ENCODE measurements around the gene TP53I11. TPM values are rescaled to one million over a fixed set of nuclear protein-coding genes. Genes with fewer than 3 reads are reported as not detected.

The TP53I11 gene
- total and polyA plus RNA-seq, 11 donors: 24.0 to 91.3 (median 39.4) TPM

DNA sequence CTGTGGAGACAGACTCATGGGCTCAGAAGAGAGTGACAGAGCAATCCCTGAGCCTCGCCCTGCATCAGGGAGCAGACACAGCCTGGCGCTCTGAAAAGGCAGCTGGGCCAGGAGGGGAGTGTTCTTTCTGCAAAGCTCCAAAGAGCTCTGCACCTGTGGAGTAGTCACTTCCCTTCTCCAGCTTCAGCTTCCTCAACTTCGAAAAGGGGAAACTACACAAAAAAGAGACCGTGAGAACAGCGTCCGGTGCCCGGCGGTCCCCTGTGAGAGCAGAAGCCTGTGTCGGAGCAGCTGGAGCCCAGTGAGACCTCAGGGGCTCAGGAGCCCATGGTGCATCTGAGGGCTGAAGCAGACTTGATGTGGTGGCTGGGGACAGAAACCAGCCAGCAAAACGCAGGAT, 35.1 kb downstream of the TP53I11 start:
- WGBS, 4 donors: 63 to 76% (median 71%) methylated on average over 8 to 10 of the region's 10 CpGs
- no peak for ATAC-seq
- Histone ChIP-seq H3K4me3 (no peak overlapping the region), H3K9me3 (no peaks in the 10 kb centered on the region), H3K4me1 (peaks cover 0 to 46% (median 29%) of the 10 kb centered on the region in 12 donors), H3K36me3 (peaks cover 0 to 47% (median 11%) of the 10 kb centered on the region in 9 donors), H3K27ac (peak overlapping the region in 2 of 12 donors; percentile 14 to 73), H3K27me3 (no peaks in the 10 kb centered on the region)
- TF ChIP-seq, protein P1, sequence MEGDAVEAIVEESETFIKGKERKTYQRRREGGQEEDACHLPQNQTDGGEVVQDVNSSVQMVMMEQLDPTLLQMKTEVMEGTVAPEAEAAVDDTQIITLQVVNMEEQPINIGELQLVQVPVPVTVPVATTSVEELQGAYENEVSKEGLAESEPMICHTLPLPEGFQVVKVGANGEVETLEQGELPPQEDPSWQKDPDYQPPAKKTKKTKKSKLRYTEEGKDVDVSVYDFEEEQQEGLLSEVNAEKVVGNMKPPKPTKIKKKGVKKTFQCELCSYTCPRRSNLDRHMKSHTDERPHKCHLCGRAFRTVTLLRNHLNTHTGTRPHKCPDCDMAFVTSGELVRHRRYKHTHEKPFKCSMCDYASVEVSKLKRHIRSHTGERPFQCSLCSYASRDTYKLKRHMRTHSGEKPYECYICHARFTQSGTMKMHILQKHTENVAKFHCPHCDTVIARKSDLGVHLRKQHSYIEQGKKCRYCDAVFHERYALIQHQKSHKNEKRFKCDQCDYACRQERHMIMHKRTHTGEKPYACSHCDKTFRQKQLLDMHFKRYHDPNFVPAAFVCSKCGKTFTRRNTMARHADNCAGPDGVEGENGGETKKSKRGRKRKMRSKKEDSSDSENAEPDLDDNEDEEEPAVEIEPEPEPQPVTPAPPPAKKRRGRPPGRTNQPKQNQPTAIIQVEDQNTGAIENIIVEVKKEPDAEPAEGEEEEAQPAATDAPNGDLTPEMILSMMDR (IDR thresholded peaks at IDR 0.05): no peak
- TF ChIP-seq POLR2A (IDR thresholded peaks at IDR 0.05): no peak
- intact Hi-C loops (cut with DNase I): loop anchor here in 1 of 10 donors (5.0 kb wide), 1 partner anchor 353 kb away; no protein-coding TSS in a partner anchor
- no peak for DNase-seq

DNA sequence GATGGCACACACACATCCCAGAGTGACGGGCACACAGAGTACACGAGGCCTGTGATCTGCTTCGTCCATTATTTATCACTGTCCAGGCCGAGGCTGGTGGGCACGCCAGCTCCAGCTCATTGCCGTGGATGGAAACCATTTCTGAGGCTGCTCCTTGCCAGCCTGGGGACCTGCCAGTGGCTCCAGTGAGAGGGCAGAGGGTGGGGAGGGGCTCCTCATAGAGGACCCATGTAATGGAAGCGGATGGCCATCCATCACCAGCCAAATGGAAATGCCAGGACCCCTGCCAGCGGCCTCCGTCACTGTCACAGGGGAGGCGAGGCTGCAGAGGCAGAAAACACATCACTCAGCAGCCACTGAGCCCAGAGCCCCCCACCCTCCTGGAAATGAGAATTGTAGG, 35.7 kb downstream of the TP53I11 start:
- TF ChIP-seq, protein P1 (IDR thresholded peaks at IDR 0.05): no peak
- TF ChIP-seq POLR2A (IDR thresholded peaks at IDR 0.05): no peak
- WGBS, 4 donors: 75 to 92% (median 81%) methylated on average over 8 to 10 of the region's 10 CpGs
- Histone ChIP-seq H3K36me3 (peaks cover 0 to 47% (median 10%) of the 10 kb centered on the region in 9 donors), H3K9me3 (no peaks in the 10 kb centered on the region), H3K27ac (no peak overlapping the region), H3K4me3 (no peak overlapping the region), H3K27me3 (no peaks in the 10 kb centered on the region), H3K4me1 (peaks cover 0 to 51% (median 34%) of the 10 kb centered on the region in 12 donors)
- intact Hi-C loops (cut with DNase I): loop anchor here in 1 of 10 donors (5.0 kb wide), 1 partner anchor 353 kb away; no protein-coding TSS in a partner anchor
- no peak for ATAC-seq
- DNase-seq: no peak

DNA sequence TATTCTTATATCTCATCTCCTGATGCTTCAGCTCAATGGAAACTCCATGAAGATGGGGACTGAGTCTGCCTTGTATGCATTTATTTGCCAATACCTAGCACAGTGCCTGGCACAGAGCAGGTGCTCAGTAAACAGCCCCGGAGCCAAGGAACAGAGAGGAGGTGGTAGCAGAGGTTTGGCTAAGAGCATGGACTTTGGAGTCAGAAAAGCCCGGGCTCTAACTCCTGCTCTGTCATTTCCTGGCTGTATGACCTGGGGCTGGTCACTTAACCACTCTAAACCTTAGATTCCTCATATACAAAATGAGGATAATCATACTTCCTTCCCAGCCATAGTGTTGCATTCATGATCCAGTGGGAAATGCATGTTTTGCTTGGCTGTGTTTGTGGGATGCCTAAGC, 36.6 kb downstream of the TP53I11 start:
- no peak for ATAC-seq
- no peak for DNase-seq
- no peak overlapping the region for H3K27ac ChIP-seq
- peaks cover 0 to 44% (median 4%) of the 10 kb centered on the region in 9 donors for H3K36me3 ChIP-seq
- no peak overlapping the region for H3K4me3 ChIP-seq
- no peaks in the 10 kb centered on the region for H3K27me3 ChIP-seq
- 64 to 92% (median 84%) methylated on average over 2 of the region's 2 CpGs for WGBS, 4 donors
- peaks cover 0 to 58% (median 36%) of the 10 kb centered on the region in 12 donors for H3K4me1 ChIP-seq
- H3K9me3 ChIP-seq: no peaks in the 10 kb centered on the region
- intact Hi-C loops (cut with DNase I): loop anchor here in 8 of 10 donors (5.0 kb wide), 4 partner anchors 137 to 357 kb away; partner anchors contain the start of gene TSPAN18 (in 5 of the 8)
- no peak for TF ChIP-seq POLR2A (IDR thresholded peaks at IDR 0.05)
- TF ChIP-seq, protein P1 (IDR thresholded peaks at IDR 0.05): no peak

DNA sequence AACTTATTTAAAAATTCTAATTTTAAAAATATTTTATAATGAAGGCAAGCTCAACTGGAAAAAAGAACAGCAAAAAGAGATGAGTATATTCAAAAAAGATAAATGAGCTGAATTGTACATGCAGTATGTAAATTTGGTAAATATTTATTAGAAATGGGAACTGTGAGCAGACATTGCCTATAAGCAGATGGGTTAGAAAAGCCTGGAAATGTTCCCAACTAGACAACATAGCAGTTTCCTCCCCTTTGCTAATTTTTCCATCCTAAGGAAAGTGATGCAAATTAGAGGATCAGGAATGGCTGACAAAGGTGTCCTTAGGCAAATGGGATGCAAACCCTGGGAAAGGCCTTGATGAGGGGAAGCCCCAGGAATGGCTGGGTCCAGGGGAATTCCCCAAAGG, 37.2 kb downstream of the TP53I11 start:
- peaks cover 0 to 46% (median 2%) of the 10 kb centered on the region in 9 donors for H3K36me3 ChIP-seq
- TF ChIP-seq POLR2A (IDR thresholded peaks at IDR 0.05): no peak
- TF ChIP-seq, protein P1 (IDR thresholded peaks at IDR 0.05): no peak
- DNase-seq: no peak

More for the DNA sequence above, 37.2 kb downstream of the TP53I11 start:
- Histone ChIP-seq H3K4me1 (peaks cover 0 to 58% (median 36%) of the 10 kb centered on the region in 12 donors), H3K4me3 (no peak overlapping the region), H3K9me3 (no peaks in the 10 kb centered on the region), H3K27me3 (no peaks in the 10 kb centered on the region), H3K27ac (no peak overlapping the region)
- ATAC-seq: no peak
- intact Hi-C loops (cut with DNase I): loop anchor here in 8 of 10 donors (5.0 kb wide), 4 partner anchors 136 to 356 kb away; partner anchors contain the start of gene TSPAN18 (in 5 of the 8)
